ENCODE measurements around the gene RPS18.

RPS18 gene

DNA sequence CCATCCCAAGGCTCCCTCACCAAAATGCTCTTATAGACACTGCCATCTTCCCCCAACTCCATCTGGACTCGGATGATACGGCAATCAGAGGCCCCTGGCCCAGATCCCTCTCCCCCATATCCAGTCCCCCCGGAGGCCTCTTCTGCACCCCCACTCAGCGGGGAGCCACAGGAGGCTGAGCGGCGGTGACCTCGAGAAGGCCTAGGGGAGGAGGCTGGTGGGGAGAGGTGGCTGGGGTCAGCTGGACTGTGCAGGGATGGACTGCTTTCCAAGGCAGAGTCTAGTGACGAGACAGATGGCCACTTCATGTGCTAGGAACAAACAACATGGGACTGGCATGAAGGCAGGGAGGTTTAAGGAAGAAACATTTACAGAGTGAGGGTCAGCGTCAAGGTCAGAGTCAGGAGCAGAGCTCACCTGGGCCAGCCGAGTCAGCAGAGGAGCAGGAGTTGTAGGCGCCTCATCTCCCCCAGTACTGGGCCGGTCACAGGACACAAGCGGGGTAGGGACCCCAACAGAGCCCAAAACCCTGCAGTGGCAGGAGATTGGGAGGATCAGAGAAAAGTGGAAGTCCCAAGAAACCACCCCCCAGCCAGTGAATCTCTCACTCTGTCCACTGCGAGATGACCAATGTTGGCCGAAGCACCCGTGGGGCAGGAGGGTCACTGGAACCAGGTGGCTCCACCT lies 21.3 kb downstream of the RPS18 start:
- no peak for DNase-seq

DNA sequence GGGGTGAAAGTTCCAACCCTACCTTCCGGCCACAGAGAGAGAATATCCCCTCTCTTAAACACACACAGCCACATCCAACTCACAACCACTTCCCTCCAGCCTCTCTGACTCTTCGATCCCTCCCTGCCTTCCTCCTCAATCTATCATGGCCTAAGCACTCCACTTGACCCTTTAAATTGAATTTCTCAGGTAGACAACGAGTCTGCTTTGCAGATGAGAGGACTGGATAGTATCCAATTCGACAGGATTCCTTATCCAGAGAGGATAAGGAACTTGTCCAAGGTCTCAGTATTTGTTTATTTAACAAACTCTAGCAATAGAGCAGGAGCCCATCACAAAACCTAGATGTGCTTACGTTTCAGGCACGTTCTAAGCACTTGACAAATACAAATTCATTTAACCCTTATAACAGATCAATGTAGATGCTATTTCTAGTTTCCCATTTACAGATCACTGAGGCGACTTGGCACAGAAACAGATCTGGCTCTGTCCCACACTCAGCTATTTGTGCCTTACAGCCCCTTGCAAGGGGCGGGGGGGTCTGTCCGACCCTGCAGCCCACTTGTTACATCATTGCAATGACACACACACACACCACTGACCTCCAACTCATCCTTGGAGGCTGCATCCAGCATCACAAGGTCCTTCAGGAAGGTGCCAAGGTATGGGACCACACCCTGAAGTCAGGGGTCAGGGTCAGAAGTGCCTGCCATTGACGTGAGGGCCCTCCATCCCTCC lies 22.4 kb downstream of the RPS18 start:
- DNase-seq = no peak

DNA sequence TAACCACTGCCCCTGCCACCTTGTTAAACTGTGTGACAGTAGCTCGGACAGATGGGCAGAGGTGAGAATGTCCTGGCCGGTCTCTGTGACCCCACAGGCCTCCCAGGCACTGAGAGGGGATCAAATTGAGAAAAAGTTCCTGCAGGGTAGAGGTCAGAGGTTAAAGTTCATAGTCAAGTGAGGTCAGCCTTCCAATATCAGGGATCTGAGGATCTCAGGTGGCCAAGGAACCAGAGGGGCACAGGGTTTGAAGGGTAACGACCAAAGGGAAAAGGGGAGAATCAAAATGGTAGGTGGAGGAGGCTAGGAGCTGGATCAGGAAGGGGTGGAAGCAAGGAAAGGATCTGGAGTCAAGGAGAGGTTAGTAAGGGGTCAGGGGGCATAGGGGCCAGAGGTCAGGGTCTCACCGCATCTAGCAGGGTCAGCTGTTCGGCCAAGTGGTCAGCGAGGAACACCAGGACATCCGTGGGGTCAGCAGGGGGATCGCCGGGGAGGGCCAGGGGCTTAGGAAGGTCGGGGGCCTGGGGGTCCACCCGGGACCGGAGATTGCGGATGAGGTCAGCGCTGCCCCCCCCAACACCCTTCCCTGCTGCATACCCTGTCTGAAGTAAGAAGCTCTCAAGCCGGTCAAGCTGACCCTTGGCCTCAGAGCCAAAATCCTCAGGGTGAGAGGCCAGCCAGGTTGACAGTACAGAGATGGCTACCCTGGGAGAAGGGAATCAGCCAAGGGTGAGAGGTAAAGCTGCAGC lies 23.9 kb downstream of the RPS18 start:
- DNase-seq = no peak

GRCh38 chr6:33296797-33297405 lies 25.0 kb downstream of the RPS18 start:
- no peak for DNase-seq

DNA sequence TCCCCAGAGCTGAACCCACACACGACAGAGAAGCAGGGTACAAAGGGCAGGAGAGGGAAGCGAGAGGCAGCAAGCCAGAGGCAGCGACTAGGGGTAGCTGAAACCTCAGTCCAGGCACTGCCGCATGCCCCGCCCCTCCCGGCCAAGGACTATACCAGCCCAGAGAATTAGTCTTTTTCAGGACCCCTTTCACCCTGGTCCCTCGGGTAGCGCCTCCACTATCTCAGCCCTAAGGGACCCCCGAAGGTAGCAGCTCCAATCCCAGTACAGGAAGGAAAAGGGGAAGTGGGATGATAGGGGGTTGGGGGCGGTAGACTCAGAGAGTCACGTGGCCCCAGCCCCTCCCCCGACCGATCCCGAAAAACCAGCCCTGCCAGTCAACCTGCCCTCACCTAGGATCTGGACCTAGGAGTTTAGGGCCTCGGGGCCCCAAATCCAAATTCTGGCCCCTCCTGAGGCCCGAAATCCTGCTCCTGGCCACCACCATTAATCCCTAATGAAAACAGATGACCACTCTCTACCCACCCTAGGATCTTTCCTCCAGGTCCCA lies 25.6 kb downstream of the RPS18 start:
- no peak for DNase-seq

GRCh38 chr6:33297956-33298772 lies 26.3 kb downstream of the RPS18 start:
- DNase-seq = no peak

GRCh38 chr6:33298773-33299236 lies 26.9 kb downstream of the RPS18 start, which contains the start of gene RGL2:
RGL2 (minus strand) TSS chr6:33298942; CDS start chr6:33298610, 332 bp downstream.
- DNase-seq = no peak

GRCh38 chr6:33299237-33299944 lies 27.5 kb downstream of the RPS18 start:
- peak; percentile 56 for DNase-seq

DNA sequence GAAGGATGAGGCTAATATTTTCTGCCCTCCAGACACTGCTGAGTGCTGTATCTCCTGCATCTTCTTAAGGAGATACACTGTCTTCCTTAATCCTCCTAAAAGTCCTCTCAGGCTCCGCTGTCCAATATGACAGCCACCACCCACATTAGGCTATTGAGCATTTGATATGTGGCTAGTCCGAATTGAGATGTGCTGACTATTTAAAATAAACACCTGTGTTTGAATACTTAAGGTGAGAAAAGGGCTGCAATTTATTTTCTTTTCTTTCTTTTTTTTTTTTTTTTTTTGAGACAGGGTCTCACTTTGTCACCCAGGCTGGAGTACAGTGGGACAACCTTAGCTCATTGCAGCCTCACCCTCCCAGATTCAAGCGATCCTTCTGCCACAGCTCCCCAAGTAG lies 30.0 kb downstream of the RPS18 start:
- no peak for DNase-seq

GRCh38 chr6:33304216-33304615 lies 32.3 kb downstream of the RPS18 start:
- DNase-seq = no peak

DNA sequence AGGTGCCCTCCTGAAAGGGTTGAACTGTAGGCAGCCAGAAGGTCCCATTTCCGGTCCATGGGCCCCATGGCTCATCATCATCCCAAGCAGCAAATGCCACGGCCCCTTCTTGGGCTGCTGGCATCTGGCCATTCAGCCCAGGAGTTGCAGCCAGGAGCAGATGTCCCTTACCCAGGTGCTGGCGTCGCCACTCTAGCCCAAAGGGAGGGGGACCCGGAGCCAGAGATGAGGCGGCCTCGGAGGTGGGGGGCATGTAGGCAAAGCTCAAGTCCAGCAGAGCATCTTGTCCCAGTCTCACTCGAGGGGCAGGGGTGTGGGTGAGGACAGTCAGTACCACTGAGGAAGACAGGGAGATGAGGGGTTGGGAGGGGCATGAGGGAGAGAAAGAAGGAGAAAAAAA lies 33.2 kb downstream of the RPS18 start:
- no peak for DNase-seq

GRCh38 chr6:33306356-33306755 lies 34.5 kb downstream of the RPS18 start:
- no peak for DNase-seq

DNA sequence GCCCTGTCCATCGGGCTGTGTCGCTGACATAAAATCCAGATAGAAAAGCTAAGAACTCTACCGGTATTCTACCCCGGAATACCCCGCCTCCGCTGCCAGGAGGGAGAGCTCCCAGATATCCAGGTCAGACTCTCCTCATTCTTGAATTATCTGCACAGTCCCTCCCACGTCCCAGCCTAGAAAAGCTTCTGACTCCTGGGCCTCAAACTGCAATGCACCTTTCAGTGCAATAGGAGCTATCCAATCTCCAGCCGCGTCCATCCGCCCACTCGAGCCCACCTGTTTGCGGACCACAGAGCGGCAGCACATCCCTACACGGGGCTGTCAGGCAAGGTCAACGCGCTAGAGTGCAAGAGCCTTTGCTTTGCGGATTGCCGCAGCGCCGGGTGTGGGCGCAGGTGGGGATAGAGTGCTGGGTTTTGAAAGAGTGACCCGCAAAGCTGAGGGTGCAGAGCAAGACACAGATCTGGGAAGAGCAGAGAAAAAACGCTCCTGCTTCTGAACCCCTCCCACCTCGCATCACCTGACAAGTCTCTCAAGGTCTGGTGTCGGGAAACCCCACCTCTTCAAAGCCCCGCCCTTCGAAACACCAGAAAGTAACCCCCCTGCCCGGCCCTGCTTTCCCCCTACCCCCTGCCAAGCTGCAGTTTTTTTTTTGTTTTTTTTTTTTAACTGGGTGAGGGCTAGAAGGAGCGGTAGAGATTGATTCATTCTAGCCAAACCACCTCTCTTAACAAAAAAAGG lies 40.7 kb downstream of the RPS18 start:
- DNase-seq = peak; percentile 29

DNA sequence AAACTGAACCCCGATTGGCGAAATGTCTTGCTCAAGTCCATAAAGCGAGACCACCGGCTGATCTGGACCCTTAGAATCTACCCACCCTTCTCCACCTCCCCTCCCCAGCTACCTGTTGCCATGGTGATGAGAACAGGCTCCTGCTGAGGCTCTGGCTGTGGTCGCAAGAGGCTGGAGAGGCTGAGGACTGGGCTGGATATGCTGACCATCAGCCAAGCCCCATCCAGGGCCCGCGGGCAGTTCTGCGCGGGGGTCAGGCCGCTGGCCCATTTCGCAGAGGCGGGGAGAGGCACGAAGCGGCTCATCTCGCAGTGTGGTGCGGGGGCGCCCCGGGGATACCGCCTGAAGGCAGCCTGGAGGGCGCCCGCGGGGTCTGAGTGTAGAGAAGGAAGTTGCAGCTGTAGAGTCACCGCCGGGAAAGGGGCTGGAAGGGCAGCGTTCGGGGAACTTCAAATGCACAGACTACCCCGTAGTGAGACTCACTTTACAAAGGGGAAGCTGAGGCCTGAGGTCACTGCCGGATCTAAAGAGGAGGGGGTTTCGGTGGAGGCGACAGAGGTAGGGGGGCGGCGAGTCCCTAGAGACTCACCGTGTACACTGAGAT lies 41.3 kb downstream of the RPS18 start:
- no peak for DNase-seq

DNA sequence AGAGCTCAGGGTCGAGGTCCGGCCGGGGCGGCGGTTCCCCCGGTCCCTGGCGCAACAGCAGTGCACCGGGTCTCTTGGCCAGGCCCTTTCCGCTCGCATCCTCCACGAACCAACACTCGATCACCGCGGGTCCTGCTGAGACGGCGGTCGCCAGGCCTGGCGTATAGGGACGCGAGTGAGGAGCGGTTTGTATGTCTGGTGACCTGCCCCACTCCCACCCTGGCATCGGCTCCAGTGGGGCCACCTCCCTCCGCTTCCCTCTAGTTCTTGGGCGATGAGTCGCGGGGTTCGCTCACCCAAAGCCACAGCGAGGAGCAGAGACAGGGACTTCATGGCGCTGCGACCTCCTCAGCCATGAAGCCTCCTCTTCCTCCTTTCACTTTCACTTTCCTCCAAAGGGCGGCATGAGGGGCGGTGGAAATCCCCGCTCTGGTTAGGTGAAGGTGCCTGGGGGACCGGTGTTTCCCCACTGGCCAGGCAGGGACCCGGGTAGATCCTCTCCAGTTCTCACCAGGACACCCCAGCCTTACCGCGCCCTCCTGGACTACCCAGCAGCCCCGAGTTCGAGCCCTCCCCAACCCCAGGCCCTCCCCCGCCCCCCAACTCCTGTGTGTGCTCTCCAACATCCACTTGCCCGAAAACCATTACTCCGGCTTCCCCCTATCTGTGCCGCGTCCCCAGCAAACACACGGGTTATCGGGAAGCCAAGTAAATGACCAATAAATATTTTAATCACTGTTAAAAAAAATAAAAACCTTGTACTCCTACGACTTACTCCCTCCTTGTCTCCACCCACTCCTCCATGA lies 42.0 kb downstream of the RPS18 start, which contains the start of gene TAPBP:
Gene TAPBP, minus strand, starts transcription at position 370 of the 806 bp plus-strand sequence. Its CDS starts 37 bp downstream, at position 333.
- no peak for DNase-seq

DNA sequence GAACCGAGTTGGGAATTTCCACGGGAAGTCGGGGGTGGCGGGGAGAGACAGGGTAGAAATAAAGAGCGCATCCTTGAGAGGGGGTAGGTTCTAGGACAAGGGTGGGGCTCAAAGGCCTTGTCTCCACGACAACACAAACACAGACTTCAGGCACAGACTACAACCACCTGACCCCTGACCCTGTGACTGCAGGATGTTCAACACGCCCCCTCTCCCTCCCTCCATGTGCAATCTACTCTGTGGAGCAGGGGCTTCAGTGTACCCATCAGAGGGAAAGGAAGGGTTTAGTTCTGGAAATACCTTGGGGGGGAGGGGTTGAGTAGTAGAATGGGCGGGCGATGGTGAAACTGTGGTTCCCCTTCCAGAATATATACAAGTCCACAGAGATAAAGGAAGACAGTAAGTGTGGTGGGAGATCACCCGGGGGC lies 42.7 kb downstream of the RPS18 start:
- no peak for DNase-seq

DNA sequence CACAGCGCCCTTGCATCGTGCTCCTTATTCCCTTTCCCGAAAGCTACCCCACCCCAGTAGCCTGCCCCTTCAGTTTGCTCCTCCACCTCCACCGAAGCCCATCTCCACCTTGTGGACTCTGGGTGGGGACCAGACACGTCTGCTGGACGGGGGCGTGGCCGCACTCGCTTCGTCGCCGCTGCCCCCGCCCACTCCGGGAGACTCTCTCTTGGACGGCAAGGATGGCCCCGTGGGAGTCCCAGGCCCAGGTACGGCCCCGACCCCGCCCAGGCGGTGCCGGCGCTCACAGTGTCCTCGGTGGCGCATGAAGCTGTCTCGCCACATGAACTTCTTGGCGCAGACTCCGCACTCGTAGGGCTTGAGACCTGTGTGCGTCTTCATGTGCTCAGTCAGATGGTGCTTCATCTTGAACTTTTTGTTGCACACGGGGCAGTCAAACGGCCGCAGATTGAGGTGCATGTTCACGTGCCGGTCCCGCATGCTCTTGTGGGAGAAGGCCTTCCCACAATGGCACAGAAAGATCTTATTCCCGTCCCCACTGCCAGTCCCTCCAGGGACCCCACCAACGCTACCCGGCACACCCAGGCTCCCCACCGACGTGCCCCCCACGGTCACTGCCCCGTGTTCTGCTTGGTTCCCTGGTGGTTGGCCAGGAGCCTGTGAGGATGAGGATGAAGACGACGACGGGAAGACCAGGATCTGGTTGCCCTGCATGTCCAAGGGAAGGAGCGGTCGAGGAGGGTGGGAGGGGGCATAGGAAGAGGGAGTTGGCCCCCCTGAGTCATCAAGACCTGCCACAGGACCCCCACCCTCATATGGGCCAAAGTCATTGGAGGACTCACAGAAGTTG lies 43.3 kb downstream of the RPS18 start:
- DNase-seq = no peak
